Tibial nerve (tissue), 4 donors: Measurements from ENCODE around the gene C3orf33. TPM values are rescaled to one million over a fixed set of nuclear protein-coding genes. Genes with fewer than 3 reads are reported as not detected.

ENCODE experiments used
- DNase-seq, 2 donors: peaks; one replicate each; pipeline ENCODE4 v3.0.0-alpha.2; 2019; ENCODE audit warnings: low spot score in 2 of 2
- H3K27ac ChIP-seq, 4 donors: fragments of 200-600 bp; sonication (generic) in 3 of 4; one replicate each; pipeline ENCODE4 v1.5.1; 2017 to 2019; ENCODE audit warnings: mild to moderate bottlenecking in 1 of 4
- H3K27me3 ChIP-seq, 2 donors: fragments of 200-600 bp; sonication (generic) in 1 of 2; one replicate each; pipeline versions ENCODE4 v1.5.1 to v1.6.0; 2017 to 2019
- H3K36me3 ChIP-seq, 3 donors: fragments of 200-600 bp; sonication (generic); one replicate each; pipeline ENCODE4 v1.5.1; 2018 to 2019
- H3K4me1 ChIP-seq, 4 donors: fragments of 200-600 bp; sonication (generic) in 3 of 4; one replicate each; pipeline ENCODE4 v1.5.1; 2017 to 2019
- H3K4me3 ChIP-seq, 4 donors: fragments of 200-600 bp; sonication (generic) in 3 of 4; one replicate each; pipeline ENCODE4 v1.5.1; 2017 to 2019; ENCODE audit warnings: mild to moderate bottlenecking in 1 of 4, moderate library complexity in 1 of 4
- H3K9me3 ChIP-seq, 4 donors: fragments of 200-600 bp; sonication (generic) in 3 of 4; one replicate each; pipeline ENCODE4 v1.5.1; 2017 to 2019
- EP300 ChIP-seq, 2 donors: sonication (generic); formaldehyde crosslinking; IDR thresholded peaks; one replicate each; pipeline ENCODE4 v1.6.1; 2017; ENCODE audit warnings: antibody characterized with exemption in 2 of 2, mild to moderate bottlenecking in 1 of 2
- POLR2A ChIP-seq, 2 donors: fragments of 450-650 bp; IDR thresholded peaks; one replicate each; pipeline ENCODE4 v1.6.1; 2017; ENCODE audit warnings: antibody characterized with exemption in 2 of 2, mild to moderate bottlenecking in 2 of 2, moderate library complexity in 2 of 2
- WGBS, 2 donors: methylation state at CpG; one replicate each; pipeline ENCODE4 v1.1.5; 2018; 5-methylcytosine and 5-hydroxymethylcytosine counted together
- total RNA-seq, 4 donors: library from RNA; depleted of rRNA; stranded (reverse); fragments of >200 nt; gene quantifications; one replicate each; pipeline ENCODE4 v1.1.0, GENCODE V29; 2016
- TF ChIP-seq, protein P1 (sequence below), 5 experiments: fragments of 200-600 bp in 3 of 5; fragments of 450-650 bp in 2 of 5; sonication (generic) in 3 of 5; IDR thresholded peaks; one replicate each; pipeline ENCODE4 v1.5.1; 2016 to 2019; ENCODE audit warnings: antibody characterized with exemption in 5 of 5, mild to moderate bottlenecking in 3 of 5, moderate library complexity in 2 of 5

The C3orf33 gene
- total RNA-seq, 4 donors from 2014 or later: 1.4 to 5.9 (median 3.4) TPM

DNA sequence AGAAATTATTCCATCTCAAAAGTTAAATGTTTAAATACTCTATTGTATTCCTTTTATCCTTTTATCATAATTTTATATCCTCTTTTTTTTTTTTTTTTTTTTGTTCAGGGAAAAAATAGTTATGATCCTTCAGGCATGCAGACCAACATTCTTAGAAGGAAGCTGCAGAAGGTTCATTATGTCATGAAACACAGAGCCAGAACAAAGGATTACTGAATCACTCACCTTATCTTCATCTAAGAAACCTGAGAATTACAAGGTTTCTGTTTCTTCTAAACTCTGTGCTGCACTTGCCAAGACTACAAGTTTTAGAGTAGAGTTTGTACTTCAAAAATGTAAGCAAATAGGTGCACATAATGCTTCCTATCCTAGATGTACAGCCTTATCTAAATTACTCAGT lies 64.5 kb downstream of the C3orf33 start:
- no peak for TF ChIP-seq EP300 (IDR thresholded peaks at IDR 0.05)
- TF ChIP-seq POLR2A (IDR thresholded peaks at IDR 0.05): no peak
- Histone ChIP-seq H3K27me3 (no peaks in the 10 kb centered on the region), H3K4me1 (peaks cover 0 to 17% (median 0%) of the 10 kb centered on the region in 4 donors), H3K9me3 (no peaks in the 10 kb centered on the region), H3K36me3 (no peaks in the 10 kb centered on the region), H3K4me3 (no peak overlapping the region), H3K27ac (no peak overlapping the region)
- DNase-seq: no peak

DNA sequence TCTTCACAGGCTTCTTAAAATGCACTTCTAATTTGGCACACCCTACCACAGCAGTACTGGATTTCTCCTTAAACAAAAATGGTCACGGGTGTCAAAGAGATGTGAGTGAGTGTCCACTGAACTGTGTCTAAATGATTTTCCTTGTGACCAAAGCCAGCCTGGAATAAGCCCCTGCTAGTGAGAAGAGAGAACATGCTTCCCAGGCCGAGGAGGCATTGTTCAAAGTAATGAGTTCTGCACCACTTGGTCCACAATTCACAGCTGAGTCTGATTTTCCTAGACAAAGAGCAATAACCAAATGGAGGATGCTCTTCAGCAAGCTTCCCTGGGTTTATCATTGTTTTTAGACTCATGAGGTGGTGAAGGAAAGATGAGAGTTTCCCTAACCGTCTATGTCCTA lies 65.0 kb downstream of the C3orf33 start:
- TF ChIP-seq, protein P1, sequence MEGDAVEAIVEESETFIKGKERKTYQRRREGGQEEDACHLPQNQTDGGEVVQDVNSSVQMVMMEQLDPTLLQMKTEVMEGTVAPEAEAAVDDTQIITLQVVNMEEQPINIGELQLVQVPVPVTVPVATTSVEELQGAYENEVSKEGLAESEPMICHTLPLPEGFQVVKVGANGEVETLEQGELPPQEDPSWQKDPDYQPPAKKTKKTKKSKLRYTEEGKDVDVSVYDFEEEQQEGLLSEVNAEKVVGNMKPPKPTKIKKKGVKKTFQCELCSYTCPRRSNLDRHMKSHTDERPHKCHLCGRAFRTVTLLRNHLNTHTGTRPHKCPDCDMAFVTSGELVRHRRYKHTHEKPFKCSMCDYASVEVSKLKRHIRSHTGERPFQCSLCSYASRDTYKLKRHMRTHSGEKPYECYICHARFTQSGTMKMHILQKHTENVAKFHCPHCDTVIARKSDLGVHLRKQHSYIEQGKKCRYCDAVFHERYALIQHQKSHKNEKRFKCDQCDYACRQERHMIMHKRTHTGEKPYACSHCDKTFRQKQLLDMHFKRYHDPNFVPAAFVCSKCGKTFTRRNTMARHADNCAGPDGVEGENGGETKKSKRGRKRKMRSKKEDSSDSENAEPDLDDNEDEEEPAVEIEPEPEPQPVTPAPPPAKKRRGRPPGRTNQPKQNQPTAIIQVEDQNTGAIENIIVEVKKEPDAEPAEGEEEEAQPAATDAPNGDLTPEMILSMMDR (IDR thresholded peaks at IDR 0.05): no peak
- TF ChIP-seq EP300 (IDR thresholded peaks at IDR 0.05): no peak
- TF ChIP-seq POLR2A (IDR thresholded peaks at IDR 0.05): no peak
- Histone ChIP-seq H3K9me3 (no peaks in the 10 kb centered on the region), H3K4me1 (peaks cover 0 to 17% (median 0%) of the 10 kb centered on the region in 4 donors), H3K4me3 (no peak overlapping the region), H3K27me3 (no peaks in the 10 kb centered on the region), H3K36me3 (no peaks in the 10 kb centered on the region), H3K27ac (no peak overlapping the region)
- no peak for DNase-seq
- 77 to 92% methylated on average over 3 of the region's 3 CpGs for WGBS, 2 donors

DNA sequence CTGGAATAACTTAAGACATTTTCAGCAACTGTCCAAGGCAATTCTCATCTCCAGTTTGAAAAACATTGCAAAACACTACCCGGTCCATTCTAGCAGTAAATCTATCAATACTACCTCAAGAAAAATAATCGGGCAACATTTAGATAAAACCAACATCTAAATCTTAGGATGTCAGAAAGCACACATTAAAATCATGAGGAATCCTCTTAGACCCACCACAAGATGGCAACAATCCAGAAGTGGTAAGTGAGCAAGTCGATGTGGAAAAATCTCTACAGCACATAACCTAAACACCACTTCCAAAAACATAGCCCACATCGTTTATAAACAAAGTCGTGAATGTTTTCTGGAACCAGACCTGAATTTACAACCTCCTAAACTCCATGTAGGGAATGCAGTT lies 66.9 kb downstream of the C3orf33 start:
- Histone ChIP-seq H3K27ac (no peak overlapping the region), H3K4me3 (no peak overlapping the region), H3K27me3 (no peaks in the 10 kb centered on the region), H3K36me3 (no peaks in the 10 kb centered on the region), H3K9me3 (no peaks in the 10 kb centered on the region), H3K4me1 (peaks cover 0 to 10% (median 0%) of the 10 kb centered on the region in 4 donors)
- no peak for DNase-seq
- WGBS, 2 donors: 39 to 40% methylated on average over 5 of the region's 5 CpGs
- TF ChIP-seq POLR2A (IDR thresholded peaks at IDR 0.05): no peak
- TF ChIP-seq, protein P1 (IDR thresholded peaks at IDR 0.05): no peak

DNA sequence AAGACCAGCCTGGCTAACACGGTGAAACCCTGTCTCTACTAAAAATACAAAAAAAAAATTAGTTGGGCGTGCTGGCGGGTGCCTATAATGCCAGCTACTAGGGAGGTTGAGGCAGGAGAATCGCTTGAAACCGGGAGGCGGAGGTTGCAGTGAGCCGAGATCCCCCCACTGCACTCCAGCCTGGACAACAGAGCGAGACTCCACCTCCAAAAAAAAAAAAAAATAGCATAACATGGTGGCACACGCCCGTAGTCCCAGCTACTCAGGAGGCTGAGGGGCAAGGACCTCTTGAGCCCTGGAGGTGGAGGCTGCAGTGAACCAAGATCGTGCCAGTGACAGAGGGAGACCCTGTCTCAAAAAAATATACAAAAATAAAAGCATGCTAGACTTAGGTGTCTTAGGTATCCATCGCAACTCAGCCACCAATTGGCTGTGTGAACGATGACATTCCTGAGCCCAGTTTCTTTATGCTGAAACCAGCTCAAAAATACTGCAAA lies 67.5 kb downstream of the C3orf33 start:
- TF ChIP-seq POLR2A (IDR thresholded peaks at IDR 0.05) (no peak), EP300 (IDR thresholded peaks at IDR 0.05) (no peak)
- TF ChIP-seq, protein P1 (IDR thresholded peaks at IDR 0.05): no peak
- no peak for DNase-seq
- 88 to 90% methylated on average over 13 of the region's 13 CpGs for WGBS, 2 donors
- no peaks in the 10 kb centered on the region for H3K9me3 ChIP-seq
- H3K4me1 ChIP-seq: peaks cover 0 to 5% (median 0%) of the 10 kb centered on the region in 4 donors
- H3K27ac ChIP-seq: no peak overlapping the region
- no peaks in the 10 kb centered on the region for H3K27me3 ChIP-seq
- no peak overlapping the region for H3K4me3 ChIP-seq
- no peaks in the 10 kb centered on the region for H3K36me3 ChIP-seq

DNA sequence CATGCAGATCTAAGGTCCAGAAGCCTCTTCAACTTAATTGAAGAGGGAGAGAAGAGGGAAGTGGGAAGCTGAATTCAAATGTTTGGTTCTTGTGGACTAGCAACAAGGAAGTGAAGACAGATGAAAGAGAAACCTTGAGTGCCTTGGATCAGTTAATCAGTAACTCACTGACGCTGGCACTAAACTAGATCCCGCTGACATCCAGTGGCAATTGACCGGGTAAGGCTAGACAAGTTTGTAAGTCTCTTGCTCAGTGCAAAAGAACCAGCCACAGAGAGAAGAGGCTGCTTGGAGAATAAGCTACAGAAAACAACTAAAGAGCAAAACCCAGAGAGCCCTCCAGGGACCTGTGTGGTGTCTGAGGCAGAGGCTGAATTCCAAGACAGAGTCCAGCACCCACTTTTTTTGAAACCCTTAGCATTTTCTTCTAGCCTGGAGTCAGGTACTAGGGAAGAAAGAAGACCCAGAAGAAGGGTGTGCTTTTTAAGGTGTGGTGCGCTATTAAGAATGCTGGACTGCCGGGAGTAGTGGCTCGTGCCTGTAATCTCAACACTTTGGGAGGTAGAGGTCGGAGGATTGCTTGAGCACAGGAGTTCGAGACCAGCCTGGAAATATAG lies 68.1 kb downstream of the C3orf33 start:
- Histone ChIP-seq H3K4me1 (no peaks in the 10 kb centered on the region), H3K27me3 (no peaks in the 10 kb centered on the region), H3K36me3 (no peaks in the 10 kb centered on the region), H3K9me3 (no peaks in the 10 kb centered on the region), H3K4me3 (no peak overlapping the region), H3K27ac (peak overlapping the region in 1 of 4 donors; percentile 40)
- 53 to 55% methylated on average over 8 of the region's 8 CpGs for WGBS, 2 donors
- no peak for DNase-seq
- no peak for TF ChIP-seq EP300 (IDR thresholded peaks at IDR 0.05)

DNA sequence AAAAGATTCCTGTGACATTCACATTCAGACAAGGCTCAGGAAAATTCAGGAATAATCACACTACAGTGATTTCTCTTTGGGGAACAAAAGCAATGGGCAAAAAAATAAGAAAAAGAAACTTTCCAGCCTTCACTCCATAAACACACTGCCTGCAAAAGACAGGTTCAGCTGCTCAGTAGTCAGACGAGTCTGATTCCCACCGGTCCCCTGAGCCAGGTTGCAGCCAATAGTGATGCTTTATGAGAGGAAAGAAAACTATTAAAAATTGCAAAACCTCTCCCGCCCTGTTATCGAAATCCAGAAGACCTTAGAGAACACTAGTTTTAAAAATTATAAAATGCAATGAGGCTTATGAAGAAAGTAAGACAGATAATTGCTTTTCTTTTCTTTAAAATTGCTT lies 69.7 kb downstream of the C3orf33 start:
- H3K4me1 ChIP-seq: no peaks in the 10 kb centered on the region
- H3K27me3 ChIP-seq: no peaks in the 10 kb centered on the region
- no peak for DNase-seq
- no peak overlapping the region for H3K4me3 ChIP-seq
- H3K27ac ChIP-seq: no peak overlapping the region
- H3K9me3 ChIP-seq: no peaks in the 10 kb centered on the region
- WGBS, 2 donors: 53 to 59% methylated on average over 4 of the region's 4 CpGs
- H3K36me3 ChIP-seq: no peaks in the 10 kb centered on the region
- TF ChIP-seq POLR2A (IDR thresholded peaks at IDR 0.05) (no peak), EP300 (IDR thresholded peaks at IDR 0.05) (no peak)
- TF ChIP-seq, protein P1 (IDR thresholded peaks at IDR 0.05): no peak
